ENCODE data around the gene HNRNPDL. TPM values are rescaled to one million over a fixed set of nuclear protein-coding genes. Genes with fewer than 3 reads are reported as not detected.

HNRNPDL gene
- total RNA-seq, 2 experiments from 2014 or later, result 256 to 267 TPM

DNA sequence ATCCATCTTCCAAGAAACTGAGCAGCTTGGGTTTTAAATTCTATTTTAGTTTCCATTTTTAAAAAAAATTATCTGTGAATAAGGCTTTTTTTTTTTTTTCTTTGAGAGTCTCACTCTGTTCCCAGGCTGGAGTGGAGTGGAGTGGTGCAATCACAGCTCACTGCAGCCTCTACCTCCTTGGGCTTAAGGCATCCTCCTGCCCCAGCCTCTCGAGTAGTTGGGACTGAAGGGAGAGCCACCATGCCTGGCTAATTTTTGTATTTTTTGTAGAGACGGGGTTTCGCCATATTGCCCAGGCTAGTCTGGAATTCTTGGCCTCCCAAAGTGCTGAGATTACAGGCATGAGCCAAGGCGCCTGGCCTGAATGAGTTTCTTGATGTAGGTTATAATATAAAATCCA lies 1.6 kb upstream of the HNRNPDL start:
- H3K27ac Mint-ChIP-seq, result peak overlapping the region; percentile 18
- intact Hi-C loops (cut with micrococcal nuclease), result loop anchor here (2.0 to 10.0 kb wide), 5 partner anchors 459 to 1023 kb away; partner anchors contain the start of genes HELQ, RASGEF1B and SEC31A
- H3K27me3 Mint-ChIP-seq (ENCODE audit: low read depth), result no peaks in the 10 kb centered on the region
- peak overlapping the region; percentile 93 for H3K4me3 Mint-ChIP-seq
- peaks cover 63% of the 10 kb centered on the region for H3K4me1 Mint-ChIP-seq (ENCODE audit: low read depth)
- H3K36me3 Mint-ChIP-seq (ENCODE audit: low read depth), result peaks cover 56% of the 10 kb centered on the region
- H3K9me3 Mint-ChIP-seq, result no peaks in the 10 kb centered on the region
- no peak for DNase-seq
- CTCF ChIA-PET, result interaction anchor here (1.3 to 1.5 kb wide), 2 partner anchors 20 to 307 kb away, joined by 3 to 4 read pairs; no protein-coding TSS in a partner anchor

DNA sequence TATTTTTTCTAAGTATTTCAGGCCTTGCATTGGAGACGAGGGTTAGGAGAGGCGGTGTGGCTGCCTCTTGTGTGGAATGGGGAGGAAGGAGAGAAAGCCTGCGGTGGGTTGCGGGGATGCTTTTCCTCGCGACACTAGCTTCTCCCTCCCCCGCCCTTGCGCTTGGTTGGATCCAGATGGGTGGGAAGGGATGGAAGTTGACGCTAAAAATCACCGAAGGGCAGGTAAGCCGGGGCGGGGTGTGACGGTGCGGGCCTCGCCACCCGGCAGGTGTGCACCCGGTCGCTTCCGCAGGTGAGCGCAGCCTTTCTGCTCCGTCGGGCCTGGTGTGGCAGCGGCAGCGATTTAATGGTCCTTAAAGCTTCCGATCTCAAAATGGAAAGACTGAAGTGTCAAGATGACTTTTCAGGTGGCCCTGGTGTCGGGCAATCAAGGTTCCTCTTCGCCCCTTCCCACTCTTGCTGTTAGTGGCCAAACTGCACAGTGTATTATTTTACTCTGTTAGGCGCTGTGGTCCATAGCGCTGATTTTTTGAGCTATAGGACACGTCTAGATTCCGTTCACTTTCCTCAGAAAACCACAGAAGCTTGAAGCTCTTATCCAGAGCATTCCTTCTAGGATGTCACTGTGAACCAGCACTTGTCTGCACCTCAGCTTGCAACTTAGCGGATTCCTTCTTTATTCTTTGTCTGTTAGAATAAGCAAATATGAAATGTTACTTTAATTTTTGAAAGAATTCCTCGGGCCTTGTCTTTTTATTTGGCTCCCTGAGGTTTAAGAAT lies 893 bp upstream of the HNRNPDL start:
- Mint-ChIP-seq H3K4me3 (peak overlapping the region; percentile 93), H3K4me1 (ENCODE audit: low read depth) (peaks cover 63% of the 10 kb centered on the region), H3K27me3 (ENCODE audit: low read depth) (no peaks in the 10 kb centered on the region), H3K27ac (peak overlapping the region; percentile 99), H3K9me3 (no peaks in the 10 kb centered on the region), H3K36me3 (ENCODE audit: low read depth) (peaks cover 57% of the 10 kb centered on the region)
- DNase-seq, result peak; percentile 60
- intact Hi-C loops (cut with micrococcal nuclease), result loop anchor here (1.0 to 10.0 kb wide), 7 partner anchors 460 to 1024 kb away; partner anchors contain the start of genes COQ2, HELQ, RASGEF1B and SEC31A
- CTCF ChIA-PET, result interaction anchor here (0.6 to 1.5 kb wide), 4 partner anchors 20 to 432 kb away, joined by 3 to 6 read pairs (median 4); no protein-coding TSS in a partner anchor

DNA sequence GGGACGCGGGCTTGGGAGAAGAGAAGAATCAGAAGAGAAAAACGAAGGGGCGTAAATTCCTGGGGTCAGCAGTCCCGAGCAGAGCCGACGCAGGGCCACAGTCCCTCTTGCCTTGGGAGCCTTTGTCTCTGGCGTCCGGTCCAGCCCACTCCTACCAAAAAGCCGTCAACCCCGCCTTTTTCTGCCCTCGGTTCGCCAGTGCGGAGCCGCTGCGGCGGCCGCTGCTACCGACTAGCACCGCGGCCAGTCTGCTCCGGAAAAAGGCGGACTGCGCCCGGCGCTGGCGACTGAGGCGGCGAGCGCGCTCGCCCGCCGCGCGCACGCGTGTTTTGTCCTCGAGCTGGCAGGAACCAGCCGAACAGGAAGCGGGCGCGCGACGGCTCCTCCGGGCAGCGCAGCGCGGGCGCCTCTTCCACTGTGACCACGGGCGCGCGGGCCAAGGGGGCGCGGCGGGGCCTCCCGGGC lies 502 bp downstream of the HNRNPDL start:
- peak overlapping the region; percentile 93 for H3K4me3 Mint-ChIP-seq
- CTCF ChIA-PET, result interaction anchor here (0.8 to 2.3 kb wide), 5 partner anchors 8 to 69 kb away, joined by 3 to 11 read pairs (median 7); partner anchors contain the start of gene HNRNPD
- H3K9me3 Mint-ChIP-seq, result no peaks in the 10 kb centered on the region
- intact Hi-C loops (cut with micrococcal nuclease), result loop anchor here (1.0 to 10.0 kb wide), 14 partner anchors 55 to 1887 kb away; partner anchors contain the start of genes COQ2, HELQ, RASGEF1B and SEC31A
- H3K36me3 Mint-ChIP-seq (ENCODE audit: low read depth), result peaks cover 62% of the 10 kb centered on the region
- H3K27ac Mint-ChIP-seq, result peak overlapping the region; percentile 99
- peaks cover 63% of the 10 kb centered on the region for H3K4me1 Mint-ChIP-seq (ENCODE audit: low read depth)
- no peaks in the 10 kb centered on the region for H3K27me3 Mint-ChIP-seq (ENCODE audit: low read depth)
- DNase-seq, result no peak

DNA sequence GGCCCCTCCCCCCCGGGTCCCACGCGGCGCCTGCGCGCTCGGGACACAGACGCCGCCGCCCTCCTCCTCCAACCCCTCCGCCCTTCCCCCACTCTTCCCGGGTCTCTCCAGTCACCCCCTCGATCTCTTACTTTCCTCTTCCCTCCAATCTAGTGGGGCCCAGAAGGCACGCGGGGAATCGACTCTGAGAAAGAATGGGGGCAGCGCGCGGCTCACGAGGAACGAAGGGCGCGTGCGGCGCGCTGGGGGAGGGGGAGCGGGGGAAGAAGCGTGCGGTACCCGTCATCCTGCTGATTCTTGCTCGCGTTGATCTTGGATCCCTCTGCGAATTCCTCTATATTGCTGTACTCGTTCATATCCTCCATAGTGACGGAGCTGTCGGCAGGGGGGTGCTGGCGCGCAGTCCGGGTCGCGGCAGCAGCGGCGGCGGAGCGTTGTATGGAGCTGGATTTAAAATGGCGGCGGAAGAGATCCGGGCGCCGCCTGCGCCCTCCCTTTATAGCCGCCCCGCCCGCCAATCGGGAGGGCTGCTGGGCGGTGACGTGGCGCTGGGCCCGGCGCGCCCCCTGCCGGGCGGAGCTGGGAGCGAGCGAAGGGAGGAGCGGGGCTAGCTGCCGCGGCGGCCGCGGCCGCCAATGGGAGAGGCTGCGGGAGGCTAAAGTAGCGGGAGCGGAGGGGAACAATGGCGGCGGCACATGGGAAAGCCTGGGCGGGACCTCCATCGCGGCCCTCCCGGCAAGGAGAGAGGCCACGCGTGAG lies 1.1 kb downstream of the HNRNPDL start:
- CTCF ChIA-PET, result interaction anchor here (0.8 to 2.3 kb wide), 5 partner anchors 9 to 69 kb away, joined by 3 to 11 read pairs (median 7); partner anchors contain the start of gene HNRNPD
- Mint-ChIP-seq H3K27me3 (ENCODE audit: low read depth) (no peaks in the 10 kb centered on the region), H3K9me3 (no peaks in the 10 kb centered on the region), H3K4me3 (peak overlapping the region; percentile 93), H3K27ac (peak overlapping the region; percentile 99), H3K36me3 (ENCODE audit: low read depth) (peaks cover 66% of the 10 kb centered on the region), H3K4me1 (ENCODE audit: low read depth) (peaks cover 64% of the 10 kb centered on the region)
- intact Hi-C loops (cut with micrococcal nuclease), result loop anchor here (1.0 to 5.0 kb wide), 7 partner anchors 55 to 1887 kb away; partner anchors contain the start of gene THAP9
- peak; percentile 92 for DNase-seq

DNA sequence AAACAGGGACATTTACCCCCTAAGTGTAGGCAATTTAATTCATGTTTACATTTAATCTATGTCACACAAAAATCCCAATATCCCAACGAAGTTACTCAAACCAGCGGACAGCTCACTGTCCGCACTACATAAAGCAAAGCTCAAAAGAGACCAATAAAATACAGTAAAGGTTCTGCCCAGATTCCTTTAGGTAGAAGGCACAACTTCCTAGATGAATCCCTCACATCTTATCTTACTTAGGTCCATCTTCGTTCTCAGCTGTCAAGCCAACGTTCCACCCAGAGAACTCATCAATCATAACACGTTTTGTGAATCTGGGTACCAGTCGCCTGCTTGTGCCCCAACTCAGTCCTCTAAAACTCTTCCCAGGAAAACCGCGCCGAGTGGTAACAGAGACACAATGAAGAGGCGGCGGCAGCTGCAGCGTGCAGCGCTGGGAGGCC lies 1.7 kb downstream of the HNRNPDL start:
- intact Hi-C loops (cut with micrococcal nuclease), result loop anchor here (2.0 to 5.0 kb wide), 3 partner anchors 76 to 1886 kb away; no protein-coding TSS in a partner anchor
- Mint-ChIP-seq H3K27ac (peak overlapping the region; percentile 99), H3K27me3 (ENCODE audit: low read depth) (no peaks in the 10 kb centered on the region), H3K4me3 (peak overlapping the region; percentile 93), H3K9me3 (no peaks in the 10 kb centered on the region), H3K4me1 (ENCODE audit: low read depth) (peaks cover 62% of the 10 kb centered on the region), H3K36me3 (ENCODE audit: low read depth) (peaks cover 68% of the 10 kb centered on the region)
- DNase-seq, result no peak
- CTCF ChIA-PET, result interaction anchor here (1.1 to 2.3 kb wide), 5 partner anchors 9 to 68 kb away, joined by 4 to 11 read pairs (median 7); no protein-coding TSS in a partner anchor

DNA sequence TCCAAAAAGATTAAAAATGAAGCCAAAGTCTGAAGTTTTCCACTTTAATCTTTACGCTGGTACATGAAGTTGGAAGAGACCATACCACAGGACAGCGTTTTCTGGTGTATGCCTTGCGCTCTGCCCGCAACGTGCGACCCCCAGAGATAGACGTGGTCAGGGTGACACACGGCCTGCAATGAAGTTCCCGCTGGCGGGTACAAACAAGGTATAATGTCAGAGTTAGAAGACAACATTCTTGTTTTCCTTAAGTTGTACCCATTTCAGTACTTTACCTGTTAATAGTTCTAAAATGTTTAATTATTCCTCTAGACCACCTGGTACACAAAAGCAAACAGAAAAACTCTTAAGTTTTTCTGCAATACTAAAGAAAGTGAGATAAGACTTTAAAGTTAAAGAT lies 4.8 kb downstream of the HNRNPDL start:
- Mint-ChIP-seq H3K9me3 (no peaks in the 10 kb centered on the region), H3K4me3 (no peak overlapping the region), H3K27ac (no peak overlapping the region), H3K27me3 (ENCODE audit: low read depth) (no peaks in the 10 kb centered on the region), H3K4me1 (ENCODE audit: low read depth) (peaks cover 43% of the 10 kb centered on the region), H3K36me3 (ENCODE audit: low read depth) (peaks cover 62% of the 10 kb centered on the region)
- no peak for DNase-seq
- intact Hi-C loops (cut with micrococcal nuclease), result loop anchor here (5.0 kb wide), 1 partner anchor 1883 kb away; no protein-coding TSS in a partner anchor
- CTCF ChIA-PET, result no interaction called here

DNA sequence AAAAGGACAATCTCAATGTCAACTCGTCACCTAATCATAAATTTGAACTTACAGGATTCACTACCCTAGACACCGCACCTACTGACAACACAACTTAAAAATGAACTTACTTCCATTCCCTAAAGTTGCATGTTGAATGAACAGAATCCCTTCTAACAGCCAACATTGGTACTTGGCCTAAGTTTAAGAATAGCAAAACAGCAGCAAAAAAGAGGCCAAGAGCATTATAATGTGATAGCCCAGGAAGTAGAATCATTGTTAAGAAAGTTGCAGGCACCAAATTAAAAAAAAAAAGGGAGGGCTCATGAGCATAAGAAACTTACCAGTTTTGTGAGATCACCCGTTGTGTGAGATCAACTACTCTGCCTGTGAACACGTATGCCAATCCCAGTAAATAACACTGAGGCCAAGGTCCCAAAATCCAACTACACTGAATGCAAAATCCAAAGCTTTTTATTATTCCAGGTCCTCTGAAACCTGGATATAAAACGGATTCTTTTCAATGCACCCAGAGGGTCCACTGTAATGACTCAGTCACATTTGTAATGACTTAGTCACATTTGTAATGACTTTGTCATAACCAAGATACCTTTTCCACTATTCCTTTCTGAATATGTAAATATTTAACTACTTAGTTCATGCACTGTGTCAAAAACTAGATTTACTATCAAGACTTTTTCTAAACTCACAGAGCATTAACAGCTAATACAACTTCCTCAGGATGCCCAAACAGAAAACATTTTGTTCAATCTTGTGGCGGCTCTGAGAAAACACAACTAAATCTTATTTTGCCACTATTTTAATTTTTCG lies 6.8 kb downstream of the HNRNPDL start:
- no peaks in the 10 kb centered on the region for H3K9me3 Mint-ChIP-seq
- H3K27ac Mint-ChIP-seq, result peak overlapping the region; percentile 43
- H3K4me3 Mint-ChIP-seq, result no peak overlapping the region
- CTCF ChIA-PET, result no interaction called here
- peaks cover 53% of the 10 kb centered on the region for H3K36me3 Mint-ChIP-seq (ENCODE audit: low read depth)
- peaks cover 43% of the 10 kb centered on the region for H3K4me1 Mint-ChIP-seq (ENCODE audit: low read depth)
- intact Hi-C loops (cut with micrococcal nuclease), result no loop called here
- no peaks in the 10 kb centered on the region for H3K27me3 Mint-ChIP-seq (ENCODE audit: low read depth)
- DNase-seq, result no peak

DNA sequence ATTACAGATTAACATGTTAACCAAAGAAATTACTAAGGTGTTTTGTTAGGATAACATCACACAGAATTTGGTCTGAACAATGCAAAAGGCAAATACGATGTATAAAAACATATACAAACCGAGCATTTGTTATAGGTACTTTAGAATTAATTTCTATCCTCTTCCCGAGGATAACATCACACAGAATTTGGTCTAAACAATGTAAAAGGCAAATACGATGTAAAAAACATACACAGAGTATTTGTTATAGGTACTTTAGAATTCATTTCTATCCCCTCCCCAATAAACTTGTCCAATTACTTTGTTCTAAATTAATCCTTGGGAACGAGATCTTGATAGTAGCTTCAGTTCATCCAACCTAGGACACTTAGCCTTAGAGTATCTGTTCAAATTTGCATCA lies 7.6 kb downstream of the HNRNPDL start:
- peaks cover 44% of the 10 kb centered on the region for H3K36me3 Mint-ChIP-seq (ENCODE audit: low read depth)
- intact Hi-C loops (cut with micrococcal nuclease), result no loop called here
- no peak overlapping the region for H3K27ac Mint-ChIP-seq
- CTCF ChIA-PET, result no interaction called here
- DNase-seq, result no peak
- peaks cover 38% of the 10 kb centered on the region for H3K4me1 Mint-ChIP-seq (ENCODE audit: low read depth)
- H3K9me3 Mint-ChIP-seq, result no peaks in the 10 kb centered on the region
- H3K27me3 Mint-ChIP-seq (ENCODE audit: low read depth), result peaks cover 8% of the 10 kb centered on the region
- H3K4me3 Mint-ChIP-seq, result no peak overlapping the region

DNA sequence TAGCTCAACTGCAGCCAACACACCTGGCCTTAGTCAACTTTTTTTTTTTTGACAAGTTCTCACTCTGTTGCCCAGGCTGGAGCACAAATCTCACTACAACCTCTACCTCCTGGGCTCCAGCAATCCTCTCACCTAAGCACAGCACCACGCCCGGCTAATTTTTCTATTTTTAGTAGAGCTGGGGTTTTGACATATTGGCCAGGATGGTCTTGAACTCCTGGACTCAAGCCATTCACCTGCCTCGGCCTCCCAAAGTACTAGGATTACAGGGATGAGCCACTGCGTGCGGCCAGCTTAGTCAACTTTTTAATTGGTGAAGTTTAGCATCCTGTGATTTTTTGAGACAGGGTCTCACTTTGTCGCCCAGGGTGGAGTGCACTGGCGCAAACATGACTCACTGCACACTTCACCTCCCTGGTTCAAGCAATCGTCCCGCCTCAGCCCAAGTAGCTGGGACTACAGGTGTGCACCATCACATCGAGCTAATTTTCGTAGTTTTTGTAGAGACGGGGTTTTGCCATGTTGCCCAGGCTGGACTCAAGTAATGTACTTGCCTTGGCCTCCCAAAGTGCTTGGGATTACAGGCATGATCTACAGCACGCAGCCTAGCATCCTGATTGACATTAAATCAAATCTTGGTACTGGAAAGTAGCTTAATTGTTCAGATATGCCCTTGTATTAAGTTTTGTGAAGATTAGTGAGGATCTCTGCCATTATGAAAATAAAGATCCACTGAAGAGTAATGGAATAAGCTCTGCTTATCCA lies 8.3 kb downstream of the HNRNPDL start:
- DNase-seq, result no peak
- intact Hi-C loops (cut with micrococcal nuclease), result no loop called here
- Mint-ChIP-seq H3K27ac (no peak overlapping the region), H3K4me3 (no peak overlapping the region), H3K9me3 (no peaks in the 10 kb centered on the region), H3K36me3 (ENCODE audit: low read depth) (peaks cover 39% of the 10 kb centered on the region), H3K27me3 (ENCODE audit: low read depth) (peaks cover 8% of the 10 kb centered on the region), H3K4me1 (ENCODE audit: low read depth) (peaks cover 32% of the 10 kb centered on the region)
- CTCF ChIA-PET, result no interaction called here

DNA sequence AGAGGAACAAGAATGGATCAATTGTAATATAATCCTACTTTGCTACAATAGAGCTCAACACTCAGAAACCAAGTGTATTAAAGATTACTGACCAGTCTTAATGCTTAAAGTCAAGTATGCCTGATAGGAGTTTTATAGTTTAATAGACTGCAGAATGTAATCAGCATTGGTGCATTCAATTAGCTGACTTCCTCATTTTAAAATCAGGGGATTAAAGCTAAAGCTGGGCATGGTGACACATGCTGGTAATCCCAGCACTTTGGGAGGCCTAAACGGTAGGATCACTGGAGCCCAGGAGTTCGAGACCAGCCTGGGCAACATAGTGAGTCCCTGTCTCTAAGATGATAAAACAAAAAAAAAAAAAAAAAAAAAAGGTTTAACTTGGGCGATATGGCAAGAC lies 10.8 kb downstream of the HNRNPDL start:
- no peak overlapping the region for H3K27ac Mint-ChIP-seq
- no peak for DNase-seq
- H3K27me3 Mint-ChIP-seq (ENCODE audit: low read depth), result peaks cover 21% of the 10 kb centered on the region
- H3K36me3 Mint-ChIP-seq (ENCODE audit: low read depth), result peaks cover 14% of the 10 kb centered on the region
- no peak overlapping the region for H3K4me3 Mint-ChIP-seq
- intact Hi-C loops (cut with micrococcal nuclease), result no loop called here
- CTCF ChIA-PET, result interaction anchor here (1.2 kb wide), 1 partner anchor 62 kb away, joined by 3 read pairs; no protein-coding TSS in a partner anchor
- no peaks in the 10 kb centered on the region for H3K9me3 Mint-ChIP-seq
- peaks cover 11% of the 10 kb centered on the region for H3K4me1 Mint-ChIP-seq (ENCODE audit: low read depth)

DNA sequence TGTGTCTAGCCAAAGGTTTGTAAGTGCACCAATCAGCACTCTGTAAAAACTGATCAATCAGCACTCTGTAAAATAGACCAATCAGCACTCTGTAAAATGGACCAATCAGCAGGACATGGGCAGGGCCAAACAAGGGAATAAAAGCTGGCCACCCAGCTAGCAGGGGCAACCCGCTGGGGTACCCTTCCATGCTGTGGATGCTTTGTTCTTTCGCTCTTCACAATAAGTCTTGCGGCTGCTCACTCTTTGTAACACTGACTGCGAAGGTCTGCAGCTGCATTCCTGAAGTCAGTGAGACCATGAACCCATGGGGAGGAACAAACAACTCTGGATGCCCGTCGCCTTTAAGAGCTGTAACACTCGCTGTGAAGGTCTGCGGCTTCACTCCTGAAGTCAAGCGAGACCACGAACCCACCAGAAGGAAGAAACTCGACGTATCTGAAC lies 14.3 kb downstream of the HNRNPDL start:
- DNase-seq, result no peak
- Mint-ChIP-seq H3K27me3 (ENCODE audit: low read depth) (peaks cover 21% of the 10 kb centered on the region), H3K27ac (no peak overlapping the region), H3K36me3 (ENCODE audit: low read depth) (no peaks in the 10 kb centered on the region), H3K4me3 (peak overlapping the region; percentile 28), H3K4me1 (ENCODE audit: low read depth) (peaks cover 3% of the 10 kb centered on the region), H3K9me3 (no peaks in the 10 kb centered on the region)
- intact Hi-C loops (cut with micrococcal nuclease), result no loop called here
- CTCF ChIA-PET, result no interaction called here
